ENCODE results near the gene STAC3.

DNA sequence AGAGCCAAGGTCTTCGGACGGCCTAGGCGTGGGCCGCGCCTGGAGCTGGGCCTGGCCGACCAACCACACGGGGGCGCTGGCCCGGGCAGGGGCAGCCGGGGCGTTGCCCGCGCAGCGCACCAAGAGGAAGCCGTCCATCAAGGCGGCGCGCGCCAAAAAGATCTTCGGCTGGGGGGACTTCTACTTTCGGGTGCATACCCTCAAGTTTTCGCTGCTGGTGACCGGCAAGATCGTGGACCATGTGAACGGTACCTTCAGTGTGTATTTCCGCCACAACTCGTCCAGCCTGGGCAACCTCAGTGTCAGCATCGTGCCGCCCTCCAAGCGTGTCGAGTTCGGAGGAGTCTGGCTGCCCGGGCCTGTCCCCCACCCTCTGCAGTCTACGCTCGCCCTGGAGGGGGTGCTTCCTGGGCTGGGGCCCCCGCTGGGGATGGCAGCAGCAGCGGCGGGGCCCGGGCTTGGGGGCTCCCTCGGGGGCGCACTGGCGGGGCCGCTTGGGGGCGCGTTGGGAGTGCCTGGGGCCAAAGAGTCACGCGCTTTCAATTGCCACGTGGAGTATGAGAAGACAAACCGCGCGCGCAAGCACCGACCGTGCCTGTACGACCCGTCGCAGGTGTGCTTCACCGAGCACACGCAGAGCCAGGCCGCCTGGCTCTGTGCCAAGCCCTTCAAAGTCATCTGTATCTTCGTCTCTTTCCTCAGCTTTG lies 25.9 kb downstream of the STAC3 start:
- peak; percentile 92 for TF ChIP-seq CTCF (IDR thresholded peaks at IDR 0.05; ENCODE audit: low read depth, low read length, poor library complexity, severe bottlenecking)
- no peak for TF ChIP-seq EZH2phosphoT487 (IDR thresholded peaks at IDR 0.05; ENCODE audit: borderline replicate concordance, low read length)

All from DOHH2 (cell line).